ENCODE measurements around the gene CYS1. TPM values are rescaled to one million over a fixed set of nuclear protein-coding genes. Genes with fewer than 3 reads are reported as not detected.

The CYS1 gene
- total and polyA plus RNA-seq, 2 of the 8 experiments (the other 6 are each of a cell fraction or from before 2014, with no cell fraction given) = 0.09 to 0.13 TPM

- H2BK15ac ChIP-seq (ENCODE audit: low read length) = no peak overlapping the region
- no peak for DNase-seq (ENCODE audit: low read depth in 1 of 2, low spot score in 2 of 2)
- H3K4me3 ChIP-seq (ENCODE audit: extremely low read depth in 1 of 4, insufficient read depth in 2 of 4, low read depth in 3 of 4, low read length in 4 of 4) = no peak overlapping the region
- no peak overlapping the region for H3K14ac ChIP-seq (ENCODE audit: insufficient read length)
- H3K4ac ChIP-seq (replicated peaks; ENCODE audit: insufficient read length, low read depth, low read length) = no peak overlapping the region
- no peaks in the 10 kb centered on the region for H3K79me1 ChIP-seq (ENCODE audit: low read depth, low read length)
- no peak for FAIRE-seq
- H2BK5ac ChIP-seq (ENCODE audit: low read depth, low read length) = no peak overlapping the region
- no peak overlapping the region for H4K91ac ChIP-seq (replicated peaks; ENCODE audit: insufficient read length, low read length)
- TF ChIP-seq SIRT6 (IDR thresholded peaks at IDR 0.05; ENCODE audit: low read length) = no peak
- TF ChIP-seq SP2 (IDR thresholded peaks at IDR 0.05; ENCODE audit: low read length) = no peak
- ChIA-PET POLR2A (ENCODE audit: partially characterized antibody) (interaction anchor here (0.7 to 1.6 kb wide), 6 partner anchors 10 to 50 kb away, joined by 3 to 4 read pairs (median 3); no protein-coding TSS in a partner anchor), CTCF (ENCODE audit: partially characterized antibody) (interaction anchor here (1.0 to 24.1 kb wide), 10 partner anchors 8 to 316 kb away, joined by 3 to 429 read pairs (median 4); partner anchors contain the start of gene CYS1)
- H3K36me3 ChIP-seq (ENCODE audit: control insufficient read depth in 2 of 4, insufficient read depth in 4 of 4, low read length in 3 of 4) = no peaks in the 10 kb centered on the region
- peaks cover 2 to 8% (median 5%) of the 10 kb centered on the region in 4 experiments for H3K27me3 ChIP-seq (replicated peaks in 1 of 4; ENCODE audit: control insufficient read depth in 3 of 4, extremely low read depth in 1 of 4, insufficient read depth in 3 of 4, low read length in 3 of 4)
- no peak overlapping the region for H3K56ac ChIP-seq (replicated peaks; ENCODE audit: insufficient read length, low read depth, low read length)
- H4K20me1 ChIP-seq (replicated peaks in 1 of 2; ENCODE audit: control insufficient read depth in 1 of 2, insufficient read depth in 2 of 2, low read length in 2 of 2) = no peaks in the 10 kb centered on the region
- H3K18ac ChIP-seq (ENCODE audit: extremely low read depth, low read length) = no peak overlapping the region
- H3K79me2 ChIP-seq (ENCODE audit: control insufficient read depth in 1 of 2, insufficient read depth in 2 of 2, low read length in 2 of 2) = no peaks in the 10 kb centered on the region
- H2AK5ac ChIP-seq (ENCODE audit: low read depth, low read length) = no peak overlapping the region
- WGBS, 2 experiments (ENCODE audit: extremely low coverage in 1 of 2, insufficient coverage in 1 of 2, insufficient read length in 1 of 2, insufficient replicate concordance in 2 of 2, low coverage in 1 of 2, low lambda C conversion rate in 2 of 2, missing lambda C conversion rate in 1 of 2) = 94% methylated on average over 11 of the region's 11 CpGs; no CpG with 5 or more reads in 1 of the 2 experiments
- H3K9ac ChIP-seq (replicated peaks in 1 of 4; ENCODE audit: extremely low read depth in 1 of 4, low read depth in 3 of 4, low read length in 3 of 4) = no peak overlapping the region
- no peak overlapping the region for H3K4me2 ChIP-seq (ENCODE audit: insufficient read depth in 1 of 2, low read depth in 2 of 2, low read length in 2 of 2)
- H2BK120ac ChIP-seq (replicated peaks; ENCODE audit: low read depth, low read length) = no peak overlapping the region
- H2AFZ ChIP-seq (ENCODE audit: low read length) = no peak overlapping the region
- H3K23ac ChIP-seq (ENCODE audit: insufficient read length) = no peak overlapping the region
- no peak overlapping the region for H3K27ac ChIP-seq (ENCODE audit: low read depth, low read length)
- no peak overlapping the region for H2BK20ac ChIP-seq (ENCODE audit: low read length)
- H4K5ac ChIP-seq (ENCODE audit: insufficient read length, low read depth, low read length) = no peak overlapping the region
- H3K23me2 ChIP-seq (ENCODE audit: low read depth, low read length) = peaks cover 3% of the 10 kb centered on the region; the same call in 1 of the 2 replicates
- H3K4me1 ChIP-seq (replicated peaks in 1 of 4; ENCODE audit: control insufficient read depth in 3 of 4, insufficient read depth in 4 of 4, low read length in 3 of 4) = peaks cover 0 to 3% (median 2%) of the 10 kb centered on the region in 4 experiments; a peak in 1 of 7 replicates
- H2BK12ac ChIP-seq (ENCODE audit: low read depth, low read length) = no peak overlapping the region
- peak overlapping the region; percentile 79; the same call in 1 of the 2 replicates for H4K8ac ChIP-seq (ENCODE audit: extremely low read depth, insufficient read depth, low read length)
- H3K9me3 ChIP-seq (ENCODE audit: insufficient read depth in 2 of 2, low read depth in 1 of 2, low read length in 1 of 2) = no peaks in the 10 kb centered on the region
Measured at GRCh38 chr2:10085668-10086059, 5.5 kb upstream of the CYS1 start.

All from H1 (cell line).